Suprapubic skin (tissue), 4 donors: ENCODE data around the gene EPHA4. TPM values are rescaled to one million over a fixed set of nuclear protein-coding genes. Genes with fewer than 3 reads are reported as not detected.

Source experiments
- DNase-seq, 2 donors: peaks; one replicate each; pipeline ENCODE4 v3.0.0-alpha.2; 2019; ENCODE audit warnings: low spot score in 2 of 2
- H3K27ac ChIP-seq: fragments of 200-600 bp; sonication (generic); one replicate; pipeline ENCODE4 v1.5.1; 2019
- H3K27me3 ChIP-seq: fragments of 200-600 bp; sonication (generic); one replicate; pipeline ENCODE4 v1.5.1; 2019
- H3K36me3 ChIP-seq: fragments of 200-600 bp; sonication (generic); one replicate; pipeline ENCODE4 v1.5.1; 2019
- H3K4me1 ChIP-seq: fragments of 200-600 bp; sonication (generic); one replicate; pipeline ENCODE4 v1.5.1; 2019
- H3K4me3 ChIP-seq: fragments of 200-600 bp; sonication (generic); one replicate; pipeline ENCODE4 v1.5.1; 2019; ENCODE audit warnings: mild to moderate bottlenecking
- H3K9me3 ChIP-seq: fragments of 200-600 bp; sonication (generic); one replicate; pipeline ENCODE4 v1.5.1; 2019
- EP300 ChIP-seq: sonication (generic); formaldehyde crosslinking; IDR thresholded peaks from one replicate; pipeline ENCODE4 v1.6.1; 2017; ENCODE audit warnings: antibody characterized with exemption
- POLR2A ChIP-seq, 2 donors: fragments of 450-650 bp; IDR thresholded peaks; one replicate each; pipeline ENCODE4 v1.6.1; 2017; ENCODE audit warnings: antibody characterized with exemption in 2 of 2, mild to moderate bottlenecking in 2 of 2, moderate library complexity in 2 of 2
- POLR2AphosphoS5 ChIP-seq, 3 donors: sonication (generic); formaldehyde crosslinking; IDR thresholded peaks; one replicate each; pipeline ENCODE4 v1.6.1; 2017; ENCODE audit warnings: antibody characterized with exemption in 3 of 3
- WGBS: methylation state at CpG from one replicate; pipeline ENCODE4 v1.1.5; 2018; 5-methylcytosine and 5-hydroxymethylcytosine counted together
- total RNA-seq, 4 donors: library from RNA; depleted of rRNA; stranded (reverse); fragments of >200 nt; gene quantifications; one replicate each; pipeline ENCODE4 v1.1.0, GENCODE V29; 2016
- TF ChIP-seq, protein P1 (sequence below), 2 donors: fragments of 200-600 bp in 1 of 2; fragments of 450-650 bp in 1 of 2; sonication (generic) in 1 of 2; IDR thresholded peaks; one replicate each; pipeline ENCODE4 v1.5.1; 2016 to 2019; ENCODE audit warnings: antibody characterized with exemption in 2 of 2, mild to moderate bottlenecking in 1 of 2, moderate library complexity in 1 of 2

EPHA4 gene
- total RNA-seq, 4 donors from 2014 or later, result 49.9 to 70.6 (median 67.8) TPM

GRCh38 chr2:221397187-221397586 lies 174.9 kb downstream of the EPHA4 start:
- Histone ChIP-seq H3K4me1 (no peaks in the 10 kb centered on the region), H3K27ac (no peak overlapping the region), H3K4me3 (no peak overlapping the region), H3K27me3 (no peaks in the 10 kb centered on the region), H3K9me3 (no peaks in the 10 kb centered on the region), H3K36me3 (no peaks in the 10 kb centered on the region)
- TF ChIP-seq POLR2AphosphoS5 (IDR thresholded peaks at IDR 0.05) (no peak), POLR2A (IDR thresholded peaks at IDR 0.05) (no peak), EP300 (no peak)
- TF ChIP-seq, protein P1, sequence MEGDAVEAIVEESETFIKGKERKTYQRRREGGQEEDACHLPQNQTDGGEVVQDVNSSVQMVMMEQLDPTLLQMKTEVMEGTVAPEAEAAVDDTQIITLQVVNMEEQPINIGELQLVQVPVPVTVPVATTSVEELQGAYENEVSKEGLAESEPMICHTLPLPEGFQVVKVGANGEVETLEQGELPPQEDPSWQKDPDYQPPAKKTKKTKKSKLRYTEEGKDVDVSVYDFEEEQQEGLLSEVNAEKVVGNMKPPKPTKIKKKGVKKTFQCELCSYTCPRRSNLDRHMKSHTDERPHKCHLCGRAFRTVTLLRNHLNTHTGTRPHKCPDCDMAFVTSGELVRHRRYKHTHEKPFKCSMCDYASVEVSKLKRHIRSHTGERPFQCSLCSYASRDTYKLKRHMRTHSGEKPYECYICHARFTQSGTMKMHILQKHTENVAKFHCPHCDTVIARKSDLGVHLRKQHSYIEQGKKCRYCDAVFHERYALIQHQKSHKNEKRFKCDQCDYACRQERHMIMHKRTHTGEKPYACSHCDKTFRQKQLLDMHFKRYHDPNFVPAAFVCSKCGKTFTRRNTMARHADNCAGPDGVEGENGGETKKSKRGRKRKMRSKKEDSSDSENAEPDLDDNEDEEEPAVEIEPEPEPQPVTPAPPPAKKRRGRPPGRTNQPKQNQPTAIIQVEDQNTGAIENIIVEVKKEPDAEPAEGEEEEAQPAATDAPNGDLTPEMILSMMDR (IDR thresholded peaks at IDR 0.05), result no peak
- no peak for DNase-seq
- 49% methylated on average over 1 of the region's 1 CpG for WGBS

DNA sequence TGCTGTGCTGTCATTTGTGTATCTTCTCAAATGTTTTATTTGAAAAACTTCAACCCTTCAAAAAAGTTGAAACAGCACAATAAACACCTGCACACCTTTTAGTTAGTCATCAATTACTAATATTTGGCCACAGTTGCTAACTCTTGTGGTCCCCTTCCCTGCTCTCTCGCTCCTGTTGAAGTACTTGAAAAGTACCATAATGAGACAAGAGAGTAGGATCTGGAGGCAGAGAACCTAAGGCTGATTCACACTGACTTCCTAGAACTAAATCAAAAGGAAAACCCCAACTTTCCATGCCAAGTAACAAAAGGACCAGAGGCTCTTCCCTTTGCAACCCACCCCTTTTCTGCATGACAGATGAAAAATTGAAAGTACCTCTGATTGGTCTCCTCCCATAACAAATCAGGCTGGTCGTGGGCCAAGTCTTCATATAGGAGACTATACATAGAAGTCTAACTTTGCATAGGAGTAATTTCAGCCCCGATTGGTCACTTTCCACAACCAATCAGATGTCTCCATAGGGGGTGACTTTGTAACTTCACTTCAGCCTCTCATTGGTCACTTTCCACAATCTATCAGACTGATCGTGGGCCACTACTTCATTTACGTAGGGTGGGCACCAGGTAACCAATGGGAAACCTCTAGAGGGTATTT lies 179.7 kb downstream of the EPHA4 start:
- H3K4me1 ChIP-seq, result no peaks in the 10 kb centered on the region
- H3K4me3 ChIP-seq, result no peak overlapping the region
- WGBS, result 89% methylated on average over 5 of the region's 5 CpGs
- no peak overlapping the region for H3K27ac ChIP-seq
- H3K36me3 ChIP-seq, result no peaks in the 10 kb centered on the region
- no peaks in the 10 kb centered on the region for H3K9me3 ChIP-seq
- no peaks in the 10 kb centered on the region for H3K27me3 ChIP-seq
- no peak for DNase-seq
- TF ChIP-seq, protein P1 (IDR thresholded peaks at IDR 0.05), result no peak
- TF ChIP-seq POLR2AphosphoS5 (IDR thresholded peaks at IDR 0.05) (no peak), EP300 (no peak)

DNA sequence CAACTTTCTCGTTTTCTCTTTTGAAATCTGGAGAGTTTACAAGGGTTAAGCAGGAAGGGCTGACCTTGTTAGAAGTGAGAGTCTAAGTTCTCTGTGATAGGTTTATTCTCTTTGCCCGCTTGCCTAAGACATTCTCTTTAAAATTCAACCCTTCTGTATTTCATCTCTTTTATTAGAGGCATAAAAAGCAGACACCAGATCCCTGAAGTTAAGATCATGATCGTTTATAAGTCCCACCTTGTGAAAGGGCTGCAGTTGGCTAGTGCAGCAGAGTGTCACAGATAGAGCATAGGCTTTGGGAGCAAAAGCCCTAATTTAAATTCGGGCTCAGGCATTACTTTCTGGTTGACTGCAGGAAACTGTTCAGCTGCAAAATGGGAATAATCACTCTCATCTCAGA lies 181.2 kb downstream of the EPHA4 start:
- Histone ChIP-seq H3K36me3 (no peaks in the 10 kb centered on the region), H3K4me1 (no peaks in the 10 kb centered on the region), H3K9me3 (no peaks in the 10 kb centered on the region), H3K27me3 (no peaks in the 10 kb centered on the region), H3K4me3 (no peak overlapping the region), H3K27ac (no peak overlapping the region)
- 79% methylated on average over 4 of the region's 4 CpGs for WGBS
- no peak for DNase-seq
- TF ChIP-seq POLR2AphosphoS5 (IDR thresholded peaks at IDR 0.05) (no peak), POLR2A (IDR thresholded peaks at IDR 0.05) (no peak), EP300 (no peak)
- TF ChIP-seq, protein P1 (IDR thresholded peaks at IDR 0.05), result no peak

- Histone ChIP-seq H3K27me3 (no peaks in the 10 kb centered on the region), H3K4me1 (no peaks in the 10 kb centered on the region), H3K4me3 (no peak overlapping the region), H3K36me3 (no peaks in the 10 kb centered on the region), H3K27ac (no peak overlapping the region), H3K9me3 (no peaks in the 10 kb centered on the region)
- no peak for TF ChIP-seq POLR2A (IDR thresholded peaks at IDR 0.05)
- TF ChIP-seq POLR2AphosphoS5 (IDR thresholded peaks at IDR 0.05), result no peak
- TF ChIP-seq, protein P1 (IDR thresholded peaks at IDR 0.05), result no peak
- TF ChIP-seq EP300, result no peak
- WGBS, result 90% methylated on average over 2 of the region's 2 CpGs
- no peak for DNase-seq
Measured at GRCh38 chr2:221389904-221390303, 182.2 kb downstream of the EPHA4 start.

GRCh38 chr2:221389421-221389820 lies 182.7 kb downstream of the EPHA4 start:
- no peak for TF ChIP-seq POLR2AphosphoS5 (IDR thresholded peaks at IDR 0.05)
- TF ChIP-seq, protein P1 (IDR thresholded peaks at IDR 0.05), result no peak
- TF ChIP-seq POLR2A (IDR thresholded peaks at IDR 0.05), result no peak
- TF ChIP-seq EP300, result no peak
- Histone ChIP-seq H3K4me1 (no peaks in the 10 kb centered on the region), H3K4me3 (no peak overlapping the region), H3K9me3 (no peaks in the 10 kb centered on the region), H3K27me3 (no peaks in the 10 kb centered on the region), H3K27ac (no peak overlapping the region), H3K36me3 (no peaks in the 10 kb centered on the region)
- DNase-seq, result no peak
- 82% methylated on average over 5 of the region's 5 CpGs for WGBS
